ENCODE data around the gene CUL9. TPM values are rescaled to one million over a fixed set of nuclear protein-coding genes. Genes with fewer than 3 reads are reported as not detected.

CUL9 gene
- total RNA-seq, 1 donor from 2014 or later: 70.8 TPM

- peaks cover 48% of the 10 kb centered on the region for H3K4me1 Mint-ChIP-seq
- intact Hi-C loops (cut with micrococcal nuclease): loop anchor here (1.0 to 5.0 kb wide), 6 partner anchors 9 to 1089 kb away; partner anchors contain the start of genes BICRAL, CUL9 and KLHDC3
- H3K9me3 Mint-ChIP-seq: no peaks in the 10 kb centered on the region
- DNase-seq (no peak), ATAC-seq (ENCODE audit: low read depth) (no peak)
- ChIA-PET POLR2A (interaction anchor here (0.5 to 3.6 kb wide), 12 partner anchors 8 to 456 kb away, joined by 3 to 35 read pairs (median 7); partner anchors contain the start of genes ABCC10, CUL9, DNPH1 and GTPBP2), CTCF (interaction anchor here (1.0 to 2.0 kb wide), 3 partner anchors 8 to 56 kb away, joined by 4 to 7 read pairs (median 5); partner anchors contain the start of genes CUL9 and DNPH1)
- H3K36me3 Mint-ChIP-seq (ENCODE audit: low read depth): peaks cover 45% of the 10 kb centered on the region
- H3K4me3 Mint-ChIP-seq: peak overlapping the region; percentile 91
- peak overlapping the region; percentile 74 for H3K27ac Mint-ChIP-seq
- no peaks in the 10 kb centered on the region for H3K27me3 Mint-ChIP-seq
- TF ChIP-seq CTCF (IDR thresholded peaks at IDR 0.05): no peak
These were observed 8.3 kb upstream of the CUL9 start for GRCh38 chr6:43173591-43174262.

- Mint-ChIP-seq H3K27me3 (no peaks in the 10 kb centered on the region), H3K4me1 (peaks cover 48% of the 10 kb centered on the region), H3K36me3 (ENCODE audit: low read depth) (peaks cover 53% of the 10 kb centered on the region), H3K27ac (peak overlapping the region; percentile 90), H3K4me3 (peak overlapping the region; percentile 73), H3K9me3 (no peaks in the 10 kb centered on the region)
- intact Hi-C loops (cut with micrococcal nuclease): loop anchor here (1.0 to 5.0 kb wide), 6 partner anchors 8 to 1088 kb away; partner anchors contain the start of genes BICRAL, CUL9 and KLHDC3
- TF ChIP-seq CTCF (IDR thresholded peaks at IDR 0.05): no peak
- ATAC-seq (ENCODE audit: low read depth) (peak; percentile 71), DNase-seq (peak; percentile 77)
- ChIA-PET POLR2A (interaction anchor here (0.5 to 3.6 kb wide), 20 partner anchors 15 to 1469 kb away, joined by 3 to 17 read pairs (median 4); partner anchors contain the start of genes ABCC10, DNPH1, GTPBP2 and KLC4), CTCF (interaction anchor here (0.6 to 1.0 kb wide), 3 partner anchors 31 to 181 kb away, joined by 3 to 7 read pairs (median 4); partner anchors contain the start of gene DNPH1)
These were observed 7.5 kb upstream of the CUL9 start for GRCh38 chr6:43174263-43175112.

GRCh38 chr6:43175676-43176422, 6.1 kb upstream of the CUL9 start:
- Mint-ChIP-seq H3K27ac (peak overlapping the region; percentile 46), H3K9me3 (no peaks in the 10 kb centered on the region), H3K4me1 (peaks cover 42% of the 10 kb centered on the region), H3K27me3 (no peaks in the 10 kb centered on the region), H3K36me3 (ENCODE audit: low read depth) (peaks cover 53% of the 10 kb centered on the region), H3K4me3 (no peak overlapping the region)
- no peak for TF ChIP-seq CTCF (IDR thresholded peaks at IDR 0.05)
- ChIA-PET POLR2A (interaction anchor here (0.6 to 1.6 kb wide), 4 partner anchors 44 to 228 kb away, joined by 3 to 10 read pairs (median 4); no protein-coding TSS in a partner anchor), CTCF (interaction anchor here (0.6 kb wide), 1 partner anchor 271 kb away, joined by 3 read pairs; no protein-coding TSS in a partner anchor)
- ATAC-seq (ENCODE audit: low read depth) (no peak), DNase-seq (no peak)
- intact Hi-C loops (cut with micrococcal nuclease): loop anchor here (2.0 kb wide), 1 partner anchor 161 kb away; the partner anchor contains the start of gene KLHDC3

- POLR2A ChIA-PET: interaction anchor here (1.5 kb wide), 1 partner anchor 48 kb away, joined by 4 read pairs; no protein-coding TSS in a partner anchor
These were observed 5.6 kb upstream of the CUL9 start for GRCh38 chr6:43176423-43176786.

More at GRCh38 chr6:43176423-43176786, 5.6 kb upstream of the CUL9 start:
- Mint-ChIP-seq H3K4me1 (peaks cover 45% of the 10 kb centered on the region), H3K4me3 (no peak overlapping the region), H3K36me3 (ENCODE audit: low read depth) (peaks cover 55% of the 10 kb centered on the region), H3K27me3 (no peaks in the 10 kb centered on the region), H3K27ac (no peak overlapping the region), H3K9me3 (no peaks in the 10 kb centered on the region)
- CTCF ChIA-PET: interaction anchor here (0.6 kb wide), 1 partner anchor 272 kb away, joined by 3 read pairs; no protein-coding TSS in a partner anchor
- intact Hi-C loops (cut with micrococcal nuclease): no loop called here
- DNase-seq: no peak
- ATAC-seq (ENCODE audit: low read depth): no peak
- no peak for TF ChIP-seq CTCF (IDR thresholded peaks at IDR 0.05)

All from activated B cell treated with CpG ODN at 0.5 μM for 24 hours (primary cell).